Measurements from ENCODE around the gene CES4A.
A peak's percentile ranks its signal among the peaks of the same experiment; 100 is the strongest.

DNA sequence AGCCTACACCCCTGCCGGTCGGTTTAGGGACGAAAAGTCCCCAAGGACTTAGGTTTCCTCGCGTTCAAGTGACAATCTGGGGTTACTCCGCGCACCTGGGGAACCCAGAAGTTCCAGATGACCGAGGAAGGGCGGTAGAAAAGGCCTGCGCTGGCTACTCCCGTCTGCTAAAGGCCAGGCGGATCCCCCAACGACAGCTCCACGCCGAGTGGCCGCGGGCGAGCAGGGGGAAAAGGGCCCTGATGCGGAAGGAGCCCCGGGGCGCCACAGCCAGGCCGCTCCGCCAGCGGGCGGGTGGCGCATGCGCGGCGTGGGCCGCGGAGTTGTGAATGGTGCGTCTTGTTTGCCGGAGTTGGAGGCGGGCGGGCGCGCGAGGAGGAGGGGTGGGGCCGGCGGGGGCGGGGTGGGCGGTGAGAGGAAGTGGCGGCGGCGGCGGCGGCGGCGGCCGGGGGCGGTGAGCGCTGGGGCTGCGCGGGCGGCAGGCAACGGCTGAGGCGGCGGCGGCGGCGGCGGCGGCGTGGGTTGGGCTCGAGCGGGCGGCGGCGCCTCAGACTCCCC is 40.4 kb downstream of the CES4A start, which contains the start of gene CBFB:
- peak in 1 of 2 donors; percentile 94 for TF ChIP-seq EP300 (IDR thresholded peaks at IDR 0.05)
- peak; percentile 63 to 84 for TF ChIP-seq POLR2A (IDR thresholded peaks at IDR 0.05)
- TF ChIP-seq, protein P1, sequence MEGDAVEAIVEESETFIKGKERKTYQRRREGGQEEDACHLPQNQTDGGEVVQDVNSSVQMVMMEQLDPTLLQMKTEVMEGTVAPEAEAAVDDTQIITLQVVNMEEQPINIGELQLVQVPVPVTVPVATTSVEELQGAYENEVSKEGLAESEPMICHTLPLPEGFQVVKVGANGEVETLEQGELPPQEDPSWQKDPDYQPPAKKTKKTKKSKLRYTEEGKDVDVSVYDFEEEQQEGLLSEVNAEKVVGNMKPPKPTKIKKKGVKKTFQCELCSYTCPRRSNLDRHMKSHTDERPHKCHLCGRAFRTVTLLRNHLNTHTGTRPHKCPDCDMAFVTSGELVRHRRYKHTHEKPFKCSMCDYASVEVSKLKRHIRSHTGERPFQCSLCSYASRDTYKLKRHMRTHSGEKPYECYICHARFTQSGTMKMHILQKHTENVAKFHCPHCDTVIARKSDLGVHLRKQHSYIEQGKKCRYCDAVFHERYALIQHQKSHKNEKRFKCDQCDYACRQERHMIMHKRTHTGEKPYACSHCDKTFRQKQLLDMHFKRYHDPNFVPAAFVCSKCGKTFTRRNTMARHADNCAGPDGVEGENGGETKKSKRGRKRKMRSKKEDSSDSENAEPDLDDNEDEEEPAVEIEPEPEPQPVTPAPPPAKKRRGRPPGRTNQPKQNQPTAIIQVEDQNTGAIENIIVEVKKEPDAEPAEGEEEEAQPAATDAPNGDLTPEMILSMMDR (IDR thresholded peaks at IDR 0.05): peak in 2 of 5 experiments; percentile 40

All from tibial nerve (tissue), 4 donors.